ENCODE results near the gene FANCC. TPM values are rescaled to one million over a fixed set of nuclear protein-coding genes. Genes with fewer than 3 reads are reported as not detected.
"Not testable (repeated sequence)": the region's sequence is repeated elsewhere in the genome, so short reads cannot be mapped to it uniquely, and the experiment has no call there.

Gene FANCC
- total RNA-seq, 4 donors from 2014 or later: 13.8 to 32.2 (median 21.4) TPM

GRCh38 chr9:95305770-95306492 lies 11.6 kb downstream of the FANCC start:
- no peak overlapping the region for H3K27ac ChIP-seq

GRCh38 chr9:95302479-95302878 lies 15.0 kb downstream of the FANCC start:
- Histone ChIP-seq H3K27ac (no peak overlapping the region), H3K27me3 (no peaks in the 10 kb centered on the region), H3K9me3 (no peaks in the 10 kb centered on the region), H3K4me3 (no peak overlapping the region), H3K36me3 (no peaks in the 10 kb centered on the region), H3K4me1 (peaks cover 0 to 9% (median 0%) of the 10 kb centered on the region in 4 donors)
- no peak for DNase-seq
- TF ChIP-seq CTCF (IDR thresholded peaks at IDR 0.05): no peak
- TF ChIP-seq POLR2A (IDR thresholded peaks at IDR 0.05): no peak

More at GRCh38 chr9:95305770-95306492, 11.6 kb downstream of the FANCC start:
- H3K4me1 ChIP-seq: peaks cover 0 to 9% (median 0%) of the 10 kb centered on the region in 4 donors
- no peaks in the 10 kb centered on the region for H3K27me3 ChIP-seq
- TF ChIP-seq POLR2A (IDR thresholded peaks at IDR 0.05) (no peak), CTCF (IDR thresholded peaks at IDR 0.05) (no peak)
- DNase-seq: no peak
- no peak overlapping the region for H3K4me3 ChIP-seq
- no peaks in the 10 kb centered on the region for H3K36me3 ChIP-seq
- no peaks in the 10 kb centered on the region for H3K9me3 ChIP-seq

GRCh38 chr9:95297760-95298159 lies 19.7 kb downstream of the FANCC start:
- Histone ChIP-seq H3K4me3 (no peak overlapping the region), H3K27ac (no peak overlapping the region), H3K9me3 (no peaks in the 10 kb centered on the region), H3K4me1 (peaks cover 0 to 12% (median 0%) of the 10 kb centered on the region in 4 donors), H3K36me3 (no peaks in the 10 kb centered on the region), H3K27me3 (no peaks in the 10 kb centered on the region)
- DNase-seq: no peak
- TF ChIP-seq POLR2A (IDR thresholded peaks at IDR 0.05) (no peak), CTCF (IDR thresholded peaks at IDR 0.05) (no peak)

- Histone ChIP-seq H3K4me1 (peaks cover 0 to 12% (median 0%) of the 10 kb centered on the region in 4 donors), H3K27ac (no peak overlapping the region), H3K36me3 (no peaks in the 10 kb centered on the region), H3K4me3 (no peak overlapping the region), H3K9me3 (no peaks in the 10 kb centered on the region), H3K27me3 (no peaks in the 10 kb centered on the region)
- no peak for TF ChIP-seq CTCF (IDR thresholded peaks at IDR 0.05)
- no peak for TF ChIP-seq POLR2A (IDR thresholded peaks at IDR 0.05)
- no peak for DNase-seq
Measured at GRCh38 chr9:95297316-95297715, 20.2 kb downstream of the FANCC start.

GRCh38 chr9:95296761-95297160 lies 20.7 kb downstream of the FANCC start:
- H3K4me1 ChIP-seq: peaks cover 0 to 12% (median 0%) of the 10 kb centered on the region in 4 donors
- H3K4me3 ChIP-seq: no peak overlapping the region
- TF ChIP-seq POLR2A (IDR thresholded peaks at IDR 0.05) (no peak), CTCF (IDR thresholded peaks at IDR 0.05) (no peak)
- no peak for DNase-seq
- no peak overlapping the region for H3K27ac ChIP-seq
- H3K36me3 ChIP-seq: no peaks in the 10 kb centered on the region
- H3K27me3 ChIP-seq: no peaks in the 10 kb centered on the region
- H3K9me3 ChIP-seq: no peaks in the 10 kb centered on the region

GRCh38 chr9:95293296-95293695 lies 24.2 kb downstream of the FANCC start:
- not testable (repeated sequence) for H3K4me3 ChIP-seq, H3K9me3 ChIP-seq, DNase-seq, H3K27ac ChIP-seq, H3K27me3 ChIP-seq, H3K36me3 ChIP-seq
- H3K4me1 ChIP-seq: peaks cover 0 to 11% (median 0%) of the 10 kb centered on the region in 4 donors
